Trophoblast cell (in vitro differentiated cells and primary cell): ENCODE measurements around the gene ZC3H12C.
A peak's percentile ranks its signal among the peaks of the same experiment; 100 is the strongest.

Experiments
- DNase-seq, 2 donors: peaks; one replicate each; pipeline ENCODE4 v3.0.0-alpha.2; 2016
- H2AFZ ChIP-seq: 2 replicates; pipeline ENCODE4 v1.6.1; 2013; ENCODE audit warnings: low read length, moderate library complexity, mild to moderate bottlenecking; ENCODE audit not compliant: insufficient read depth, poor library complexity
- H2AK5ac ChIP-seq: 2 replicates; pipeline ENCODE4 v1.6.1; 2013; ENCODE audit warnings: mild to moderate bottlenecking, low read length
- H2BK120ac ChIP-seq: 2 replicates; pipeline ENCODE4 v1.6.1; 2013; ENCODE audit warnings: low read length, mild to moderate bottlenecking, moderate library complexity; ENCODE audit not compliant: insufficient read depth, poor library complexity
- H2BK12ac ChIP-seq: 2 replicates; pipeline ENCODE4 v1.6.1; 2013; ENCODE audit warnings: mild to moderate bottlenecking, low read length, moderate library complexity
- H2BK5ac ChIP-seq: 2 replicates; pipeline ENCODE4 v1.6.1; 2013; ENCODE audit warnings: low read length, low read depth, moderate library complexity, mild to moderate bottlenecking; ENCODE audit not compliant: poor library complexity
- H3K14ac ChIP-seq: 2 replicates; pipeline ENCODE4 v1.6.1; 2013; ENCODE audit warnings: mild to moderate bottlenecking, low read length
- H3K18ac ChIP-seq: 2 replicates; pipeline ENCODE4 v1.6.1; 2013; ENCODE audit warnings: mild to moderate bottlenecking, low read length
- H3K23ac ChIP-seq: 2 replicates; pipeline ENCODE4 v1.6.1; 2013; ENCODE audit warnings: low read length
- H3K27ac ChIP-seq: 2 replicates; pipeline ENCODE4 v1.5.1; 2013; ENCODE audit warnings: low read depth, mild to moderate bottlenecking, inconsistent platforms, low read length, moderate library complexity
- H3K27me3 ChIP-seq: 2 replicates; pipeline ENCODE4 v1.6.1; 2013; ENCODE audit warnings: inconsistent platforms, mild to moderate bottlenecking, low read length, moderate library complexity; ENCODE audit not compliant: insufficient read depth
- H3K36me3 ChIP-seq, 2 experiments: 1 replicate in 1 of 2; 2 replicates in 1 of 2; pipeline ENCODE4 v1.6.1; 2013; ENCODE audit warnings: low read length in 2 of 2, mild to moderate bottlenecking in 2 of 2, moderate library complexity in 1 of 2; ENCODE audit not compliant: insufficient read depth in 2 of 2, control insufficient read depth in 1 of 2
- H3K4ac ChIP-seq: 2 replicates; pipeline ENCODE4 v1.6.1; 2013; ENCODE audit warnings: low read depth, mild to moderate bottlenecking, low read length, moderate library complexity
- H3K4me1 ChIP-seq, 2 experiments: 1 replicate in 1 of 2; 2 replicates in 1 of 2; pipeline ENCODE4 v1.6.1; 2013; ENCODE audit warnings: low read length in 2 of 2, mild to moderate bottlenecking in 2 of 2, moderate library complexity in 1 of 2; ENCODE audit not compliant: insufficient read depth in 2 of 2, control insufficient read depth in 1 of 2
- H3K4me2 ChIP-seq: 2 replicates; pipeline ENCODE4 v1.6.1; 2013; ENCODE audit warnings: inconsistent platforms, mild to moderate bottlenecking, low read length, moderate library complexity
- H3K4me3 ChIP-seq: 2 replicates; pipeline ENCODE4 v1.5.1; 2013; ENCODE audit warnings: mild to moderate bottlenecking, low read depth, low read length, inconsistent platforms
- H3K79me1 ChIP-seq: one replicate; pipeline ENCODE4 v1.6.1; 2013; ENCODE audit warnings: low read length
- H3K79me2 ChIP-seq: 2 replicates; pipeline ENCODE4 v1.6.1; 2013; ENCODE audit warnings: low read length, mild to moderate bottlenecking; ENCODE audit not compliant: control insufficient read depth, insufficient read depth, poor library complexity
- H3K9ac ChIP-seq: 2 replicates; pipeline ENCODE4 v1.6.1; 2013; ENCODE audit warnings: mild to moderate bottlenecking, low read length
- H3K9me3 ChIP-seq: 2 replicates; pipeline ENCODE4 v1.6.1; 2013; ENCODE audit warnings: low read depth, mild to moderate bottlenecking, control low read depth, inconsistent platforms, low read length; ENCODE audit not compliant: insufficient read depth
- H4K12ac ChIP-seq: 2 replicates; pipeline ENCODE4 v1.6.1; 2013; ENCODE audit warnings: low read depth, mild to moderate bottlenecking, low read length, moderate library complexity
- H4K8ac ChIP-seq: 2 replicates; pipeline ENCODE4 v1.6.1; 2013; ENCODE audit warnings: low read depth, mild to moderate bottlenecking, low read length, moderate library complexity
- H4K91ac ChIP-seq: one replicate; pipeline ENCODE4 v1.6.1; 2013; ENCODE audit warnings: low read depth, mild to moderate bottlenecking, low read length, moderate library complexity
- WGBS: extraction: QIAGEN DNeasy Blood & Tissue Kit; methylation state at CpG from one replicate; pipeline ENCODE4 v1.1.7; 2013; ENCODE audit warnings: missing lambda C conversion rate; ENCODE audit not compliant: insufficient read length, insufficient coverage; ENCODE audit errors: extremely low coverage; 5-methylcytosine and 5-hydroxymethylcytosine counted together

Gene ZC3H12C

DNA sequence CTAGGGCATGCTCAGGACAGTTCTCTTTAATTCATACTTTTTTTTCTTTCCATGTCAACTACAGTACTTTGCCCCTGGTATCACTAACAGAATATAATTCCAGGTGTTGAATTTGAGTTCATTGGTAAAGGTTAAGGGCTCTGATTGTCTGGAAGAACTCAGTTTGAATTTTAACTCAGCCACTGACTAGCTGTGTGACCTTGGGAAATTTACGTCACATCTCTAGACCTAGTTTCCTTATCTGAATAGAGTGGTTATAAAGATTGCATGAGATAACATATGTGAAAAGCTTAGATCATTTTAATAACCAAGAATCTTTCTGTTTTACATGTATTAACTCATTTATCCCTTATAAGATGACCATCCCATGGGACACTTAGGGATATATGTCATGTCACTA lies 15.8 kb upstream of the ZC3H12C start:
- no CpG with 5 or more reads among the region's 1 CpG for WGBS

DNA sequence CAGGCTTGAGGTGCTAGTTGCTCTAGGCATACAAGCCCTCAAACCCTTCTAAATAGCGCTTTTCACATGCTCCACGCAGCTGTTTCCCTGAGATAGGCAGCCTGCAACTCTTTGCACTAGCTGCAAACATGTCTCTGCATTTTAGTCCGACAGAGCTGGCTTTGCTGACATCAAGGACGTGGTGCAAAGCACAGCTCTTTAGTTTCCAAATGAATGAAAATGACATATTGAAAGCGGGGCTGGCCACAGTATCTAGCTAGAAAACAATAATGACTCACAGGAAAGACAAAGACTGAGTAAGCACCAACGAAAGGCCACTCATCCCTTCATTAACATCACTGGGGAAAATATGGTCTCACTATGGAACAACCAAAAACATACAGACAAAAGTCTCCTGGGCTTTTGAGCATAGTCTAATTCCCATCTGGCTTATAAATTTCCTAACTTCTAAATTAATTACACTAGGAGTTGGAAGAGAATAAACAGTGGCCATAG lies 15.3 kb upstream of the ZC3H12C start:
- H4K91ac ChIP-seq: peak overlapping the region; percentile 93
- H2AK5ac ChIP-seq: peak overlapping the region; percentile 87
- H3K79me1 ChIP-seq: peaks cover 32% of the 10 kb centered on the region
- H2BK12ac ChIP-seq: peak overlapping the region; percentile 98
- WGBS: no CpG with 5 or more reads among the region's 6 CpGs
- H3K14ac ChIP-seq: peak overlapping the region; percentile 77
- H3K4me1 ChIP-seq: peaks cover 18 to 20% of the 10 kb centered on the region in 2 experiments
- H3K36me3 ChIP-seq: peaks cover 0 to 4% of the 10 kb centered on the region in 2 experiments
- no peak overlapping the region for H4K12ac ChIP-seq
- no peak overlapping the region for H3K23ac ChIP-seq
- peak overlapping the region; percentile 72 for H3K27ac ChIP-seq
- DNase-seq: peak in 1 of 2 donors; percentile 15
- H3K18ac ChIP-seq: peak overlapping the region; percentile 46
- no peak overlapping the region for H3K9ac ChIP-seq
- H2BK5ac ChIP-seq: peak overlapping the region; percentile 54
- peak overlapping the region; percentile 80 for H2BK120ac ChIP-seq
- no peak overlapping the region for H2AFZ ChIP-seq
- peaks cover 4% of the 10 kb centered on the region for H3K9me3 ChIP-seq
- no peak overlapping the region for H3K4me2 ChIP-seq
- H3K27me3 ChIP-seq: no peaks in the 10 kb centered on the region
- peak overlapping the region; percentile 46 for H4K8ac ChIP-seq
- H3K4ac ChIP-seq: peak overlapping the region; percentile 72
- H3K4me3 ChIP-seq: no peak overlapping the region
- H3K79me2 ChIP-seq: peaks cover 6% of the 10 kb centered on the region

More for the DNA sequence above, 15.8 kb upstream of the ZC3H12C start:
- Histone ChIP-seq H3K36me3 (peaks cover 0 to 4% of the 10 kb centered on the region in 2 experiments), H4K91ac (peak overlapping the region; percentile 93), H2BK120ac (peak overlapping the region; percentile 80), H3K9ac (no peak overlapping the region), H3K27ac (peak overlapping the region; percentile 72), H3K27me3 (no peaks in the 10 kb centered on the region), H2AFZ (no peak overlapping the region), H2AK5ac (no peak overlapping the region), H3K79me1 (peaks cover 31% of the 10 kb centered on the region), H3K14ac (no peak overlapping the region), H3K4me1 (peaks cover 15% of the 10 kb centered on the region in 2 experiments), H3K79me2 (peaks cover 6% of the 10 kb centered on the region), H3K18ac (no peak overlapping the region), H3K4me2 (no peak overlapping the region), H3K4ac (no peak overlapping the region), H4K12ac (no peak overlapping the region), H2BK12ac (peak overlapping the region; percentile 98), H4K8ac (peak overlapping the region; percentile 46), H2BK5ac (peak overlapping the region; percentile 54), H3K23ac (no peak overlapping the region), H3K4me3 (no peak overlapping the region), H3K9me3 (peaks cover 4% of the 10 kb centered on the region)
- no peak for DNase-seq

DNA sequence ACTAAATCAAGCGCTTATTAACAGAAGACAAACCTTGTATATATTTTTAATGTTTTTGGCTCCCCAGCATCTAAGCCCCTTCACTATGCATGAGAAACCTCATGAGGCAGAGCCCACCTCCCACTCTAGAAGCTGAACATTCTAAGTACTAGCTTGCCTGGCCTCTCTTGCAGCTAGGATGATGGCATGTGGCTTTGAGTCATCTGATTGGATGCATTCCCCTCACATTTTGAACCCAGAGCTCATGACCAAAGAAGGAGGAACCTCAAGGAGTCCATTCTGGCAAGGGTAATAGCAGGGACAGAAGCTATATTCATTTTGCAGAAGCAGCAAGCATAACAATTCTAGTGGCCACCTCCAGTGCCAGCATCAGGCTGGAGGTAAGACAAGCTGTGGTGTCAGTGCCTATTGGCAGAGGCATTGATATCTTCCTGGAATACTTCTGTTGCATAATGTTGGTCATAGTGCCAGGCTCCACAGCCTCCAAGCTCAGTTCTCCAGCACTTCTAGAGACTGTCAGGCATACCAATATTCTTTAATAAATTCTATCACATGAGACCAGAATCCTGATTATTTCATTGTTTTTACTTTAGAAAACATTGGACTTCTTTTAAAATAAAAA lies 14.2 kb upstream of the ZC3H12C start:
- Histone ChIP-seq H3K9me3 (peaks cover 4% of the 10 kb centered on the region), H3K79me1 (peaks cover 34% of the 10 kb centered on the region), H3K27me3 (no peaks in the 10 kb centered on the region), H4K91ac (no peak overlapping the region), H3K4ac (no peak overlapping the region), H3K79me2 (peaks cover 6% of the 10 kb centered on the region), H2BK120ac (no peak overlapping the region), H3K4me2 (no peak overlapping the region), H2BK5ac (no peak overlapping the region), H2AK5ac (peak overlapping the region; percentile 35), H3K27ac (no peak overlapping the region), H3K36me3 (peaks cover 0 to 4% of the 10 kb centered on the region in 2 experiments), H3K4me1 (peaks cover 20 to 22% of the 10 kb centered on the region in 2 experiments), H3K4me3 (no peak overlapping the region), H4K12ac (no peak overlapping the region), H2AFZ (no peak overlapping the region), H3K23ac (no peak overlapping the region), H2BK12ac (no peak overlapping the region), H3K14ac (no peak overlapping the region), H3K9ac (no peak overlapping the region), H4K8ac (no peak overlapping the region), H3K18ac (no peak overlapping the region)
- DNase-seq: no peak
- no CpG with 5 or more reads among the region's 1 CpG for WGBS

DNA sequence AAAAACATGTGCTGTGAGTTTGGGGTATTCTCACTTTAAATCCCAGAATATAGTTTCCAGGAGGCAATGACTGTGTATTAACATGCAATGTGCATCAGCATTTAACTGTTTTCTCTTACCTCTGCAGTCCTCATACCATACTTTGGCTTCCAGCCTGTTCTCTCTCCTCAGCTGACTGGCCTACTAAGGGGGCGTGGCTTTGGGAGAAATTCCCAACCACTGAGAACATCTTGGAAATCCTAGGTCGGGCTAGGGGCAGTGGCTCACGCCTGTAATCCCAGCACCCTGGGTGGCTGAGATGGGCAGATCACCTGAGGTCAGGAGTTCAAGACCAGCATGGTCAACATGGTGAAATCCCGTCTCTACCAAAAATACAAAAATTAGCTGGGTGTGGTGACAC lies 13.5 kb upstream of the ZC3H12C start:
- no peak overlapping the region for H2BK5ac ChIP-seq
- no peak overlapping the region for H4K91ac ChIP-seq
- H2AFZ ChIP-seq: no peak overlapping the region
- H3K27me3 ChIP-seq: no peaks in the 10 kb centered on the region
- H3K79me1 ChIP-seq: peaks cover 32% of the 10 kb centered on the region
- no peak overlapping the region for H3K9ac ChIP-seq
- H3K4ac ChIP-seq: no peak overlapping the region
- no peak overlapping the region for H3K23ac ChIP-seq
- H3K79me2 ChIP-seq: peaks cover 6% of the 10 kb centered on the region
- no peak overlapping the region for H3K27ac ChIP-seq
- peaks cover 18 to 22% of the 10 kb centered on the region in 2 experiments for H3K4me1 ChIP-seq
- H3K4me2 ChIP-seq: no peak overlapping the region
- peak overlapping the region; percentile 85 for H2AK5ac ChIP-seq
- H3K9me3 ChIP-seq: peaks cover 4% of the 10 kb centered on the region
- H2BK12ac ChIP-seq: peak overlapping the region; percentile 48
- no peak overlapping the region for H4K12ac ChIP-seq
- H3K18ac ChIP-seq: no peak overlapping the region
- H4K8ac ChIP-seq: no peak overlapping the region
- H3K14ac ChIP-seq: no peak overlapping the region
- H2BK120ac ChIP-seq: peak overlapping the region; percentile 18
- no peak overlapping the region for H3K4me3 ChIP-seq
- peak; percentile 78 to 83 for DNase-seq
- H3K36me3 ChIP-seq: peaks cover 0 to 4% of the 10 kb centered on the region in 2 experiments
- no CpG with 5 or more reads among the region's 4 CpGs for WGBS
